T-cell (primary cell): ENCODE measurements around the gene RAB11FIP4. TPM values are rescaled to one million over a fixed set of nuclear protein-coding genes. Genes with fewer than 3 reads are reported as not detected.
A peak's percentile ranks its signal among the peaks of the same experiment; 100 is the strongest.
"Not testable (repeated sequence)": the region's sequence is repeated elsewhere in the genome, so short reads cannot be mapped to it uniquely, and the experiment has no call there.

ENCODE experiments used
- ATAC-seq, 4 experiments: fragments of 200-7000 bp in 3 of 4; fragments of 150-1000 bp in 1 of 4; cut with Tn5 transposase; replicated peaks in 1 of 4; 1 replicate in 3 of 4; 2 replicates in 1 of 4; pipeline ENCODE4 v1.10.0; 2021; ENCODE audit warnings: moderate library complexity in 3 of 4, mild to moderate bottlenecking in 2 of 4, moderate number of reproducible peaks in 1 of 4
- CTCF ChIA-PET, 2 donors: fragments of 300-600 bp; sonication (Branson Sonifier 250); formaldehyde crosslinking; loops; one replicate each; lab custom pipeline; 2022; ENCODE audit warnings: antibody characterized with exemption in 2 of 2; lab: Charles Lee
- POLR2A ChIA-PET, 2 donors: fragments of 300-600 bp; sonication (Branson Sonifier 250); formaldehyde crosslinking; loops; one replicate each; lab custom pipeline; 2022; ENCODE audit warnings: antibody characterized with exemption in 2 of 2; lab: Charles Lee
- DNase-seq, 35 experiments: peaks; one replicate each; pipeline versions ENCODE4 v3.0.0 to v3.0.0-alpha.2; 2013 to 2023
- H3K27ac ChIP-seq: one replicate; pipeline ENCODE4 v1.5.1; 2013; ENCODE audit warnings: low read length
- H3K27me3 ChIP-seq, 2 experiments: replicated peaks in 1 of 2; 1 replicate in 1 of 2; 2 replicates in 1 of 2; pipeline versions ENCODE4 v1.6.1 to v1.7.0; 2013; ENCODE audit warnings: low read length in 1 of 2, mixed read lengths in 1 of 2; ENCODE audit not compliant: control insufficient read depth in 2 of 2, insufficient read depth in 2 of 2; ENCODE audit errors: extremely low read depth in 1 of 2
- H3K36me3 ChIP-seq, 2 donors: 1 replicate in 1 of 2; 2 replicates in 1 of 2; pipeline versions ENCODE4 v1.6.1 to v1.7.0; 2013; ENCODE audit warnings: low read length in 1 of 2; ENCODE audit not compliant: control insufficient read depth in 2 of 2, insufficient read depth in 1 of 2; ENCODE audit errors: extremely low read depth in 1 of 2
- H3K4me1 ChIP-seq, 2 experiments: 1 replicate in 1 of 2; 2 replicates in 1 of 2; pipeline versions ENCODE4 v1.6.1 to v1.7.0; 2013; ENCODE audit warnings: low read length in 2 of 2, mixed read lengths in 1 of 2; ENCODE audit not compliant: insufficient read depth in 2 of 2, control insufficient read depth in 1 of 2; ENCODE audit errors: extremely low read depth in 1 of 2
- H3K4me3 ChIP-seq, 2 donors: 1 replicate in 1 of 2; 2 replicates in 1 of 2; pipeline versions ENCODE4 v1.5.1 to v1.7.0; 2013; ENCODE audit warnings: mild to moderate bottlenecking in 2 of 2, low read length in 1 of 2, moderate library complexity in 1 of 2; ENCODE audit not compliant: control insufficient read depth in 1 of 2; ENCODE audit errors: extremely low read depth in 1 of 2
- H3K9me3 ChIP-seq: 2 replicates; pipeline ENCODE4 v1.7.0; 2013
- H3K27ac Mint-ChIP-seq, 2 donors: one replicate each; pipeline ENCODE4 v1.8.0; 2020 to 2021; ENCODE audit warnings: mild to moderate bottlenecking in 2 of 2, mixed read lengths in 2 of 2
- H3K27me3 Mint-ChIP-seq, 2 donors: one replicate each; pipeline ENCODE4 v1.8.0; 2021 to 2022; ENCODE audit warnings: mixed read lengths in 2 of 2
- H3K36me3 Mint-ChIP-seq: one replicate; pipeline ENCODE4 v1.8.0; 2021; ENCODE audit warnings: mixed read lengths
- H3K4me1 Mint-ChIP-seq, 3 donors: one replicate each; pipeline ENCODE4 v1.8.0; 2020 to 2022; ENCODE audit warnings: mixed read lengths in 3 of 3, mild to moderate bottlenecking in 1 of 3
- H3K4me3 Mint-ChIP-seq, 3 donors: one replicate each; pipeline ENCODE4 v1.8.0; 2020 to 2022; ENCODE audit warnings: mild to moderate bottlenecking in 3 of 3, mixed read lengths in 3 of 3, moderate library complexity in 3 of 3
- H3K9me3 Mint-ChIP-seq, 3 donors: one replicate each; pipeline ENCODE4 v1.8.0; 2020 to 2022; ENCODE audit warnings: mixed read lengths in 3 of 3
- WGBS: methylation state at CpG from one replicate; pipeline ENCODE4 v1.1.5; 2013; ENCODE audit warnings: missing lambda C conversion rate; ENCODE audit not compliant: insufficient coverage; 5-methylcytosine and 5-hydroxymethylcytosine counted together
- total RNA-seq, 35 experiments: library from RNA in 6 of 35; stranded (reverse) in 6 of 35; fragments of 120-200 nt in 1 of 35; gene quantifications; one replicate each; pipeline versions ENCODE4 v1.2.1 to v1.2.4 and lab custom pipeline; 2013 to 2026

RAB11FIP4 gene, protein sequence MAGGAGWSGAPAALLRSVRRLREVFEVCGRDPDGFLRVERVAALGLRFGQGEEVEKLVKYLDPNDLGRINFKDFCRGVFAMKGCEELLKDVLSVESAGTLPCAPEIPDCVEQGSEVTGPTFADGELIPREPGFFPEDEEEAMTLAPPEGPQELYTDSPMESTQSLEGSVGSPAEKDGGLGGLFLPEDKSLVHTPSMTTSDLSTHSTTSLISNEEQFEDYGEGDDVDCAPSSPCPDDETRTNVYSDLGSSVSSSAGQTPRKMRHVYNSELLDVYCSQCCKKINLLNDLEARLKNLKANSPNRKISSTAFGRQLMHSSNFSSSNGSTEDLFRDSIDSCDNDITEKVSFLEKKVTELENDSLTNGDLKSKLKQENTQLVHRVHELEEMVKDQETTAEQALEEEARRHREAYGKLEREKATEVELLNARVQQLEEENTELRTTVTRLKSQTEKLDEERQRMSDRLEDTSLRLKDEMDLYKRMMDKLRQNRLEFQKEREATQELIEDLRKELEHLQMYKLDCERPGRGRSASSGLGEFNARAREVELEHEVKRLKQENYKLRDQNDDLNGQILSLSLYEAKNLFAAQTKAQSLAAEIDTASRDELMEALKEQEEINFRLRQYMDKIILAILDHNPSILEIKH
- total RNA-seq (10 to 100 TPM; 45.6 to 72.6 (median 50.1) TPM), total RNA-seq (lab: John Stamatoyannopoulos, UW) (23.6 to 207 (median 138) reads per million in 29 experiments)
- 35.9 TPM for total RNA-seq (2013)

DNA sequence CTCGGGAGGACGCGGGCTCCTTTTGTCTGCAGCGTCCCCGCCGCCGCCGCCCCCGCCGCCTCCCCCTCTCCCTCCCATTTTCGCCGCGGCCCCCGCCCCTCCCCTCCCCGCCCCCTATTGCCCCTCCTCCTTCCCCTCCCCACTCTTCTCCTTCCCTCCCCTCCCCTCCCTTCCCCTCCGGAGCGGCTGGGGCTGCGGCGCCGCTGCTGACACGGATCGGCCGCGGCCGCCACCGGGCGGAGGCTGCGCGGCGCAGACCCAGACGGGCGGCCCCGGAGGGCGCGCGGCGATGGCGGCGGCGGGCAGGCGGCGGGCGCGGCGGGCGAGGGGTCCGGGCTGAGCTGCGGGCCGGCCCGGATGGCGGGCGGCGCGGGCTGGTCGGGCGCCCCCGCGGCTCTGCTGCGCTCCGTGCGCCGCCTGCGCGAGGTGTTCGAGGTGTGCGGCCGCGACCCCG is at the start of gene RAB11FIP4:
RAB11FIP4 (plus strand) TSS at position 180 of the 454 bp plus-strand sequence; CDS start at position 358, 178 bp downstream.
- H3K36me3 Mint-ChIP-seq, result no peaks in the 10 kb centered on the region

DNA sequence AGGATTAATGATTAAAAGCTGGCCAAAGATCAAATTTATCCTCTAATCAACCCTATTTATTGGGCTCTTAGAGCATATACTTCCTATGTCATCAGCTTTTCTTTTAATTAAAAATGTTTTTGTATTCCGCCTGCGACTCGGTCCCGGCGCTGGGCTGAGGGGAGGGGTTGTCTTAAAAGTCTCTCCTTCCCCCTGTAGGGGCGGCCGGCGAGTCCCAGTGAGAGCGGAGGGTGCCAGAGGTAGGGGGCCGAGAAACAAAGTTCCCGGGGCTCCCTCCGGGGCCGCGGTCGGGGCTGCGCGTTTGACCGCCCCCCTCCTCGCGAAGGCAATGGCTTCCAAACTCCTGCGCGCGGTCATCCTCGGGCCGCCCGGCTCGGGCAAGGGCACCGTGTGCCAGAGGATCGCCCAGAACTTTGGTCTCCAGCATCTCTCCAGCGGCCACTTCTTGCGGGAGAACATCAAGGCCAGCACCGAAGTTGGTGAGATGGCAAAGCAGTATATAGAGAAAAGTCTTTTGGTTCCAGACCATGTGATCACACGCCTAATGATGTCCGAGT is 46.2 kb upstream of the RAB11FIP4 start:
- H3K9me3 Mint-ChIP-seq, H3K27ac ChIP-seq, H3K27ac Mint-ChIP-seq, H3K4me1 Mint-ChIP-seq, CTCF ChIA-PET, H3K4me3 Mint-ChIP-seq, H3K9me3 ChIP-seq, H3K4me1 ChIP-seq, H3K27me3 Mint-ChIP-seq, H3K27me3 ChIP-seq, ATAC-seq, H3K4me3 ChIP-seq, DNase-seq: not testable (repeated sequence)
- POLR2A ChIA-PET, result interaction anchor here in 1 of 2 donors (0.6 kb wide), 1 partner anchor 24 kb away, joined by 3 read pairs; no protein-coding TSS in a partner anchor
- peaks cover 41% of the 10 kb centered on the region for H3K36me3 Mint-ChIP-seq
- WGBS, result no CpG with 5 or more reads among the region's 34 CpGs
- H3K36me3 ChIP-seq, result peaks cover 0 to 13% of the 10 kb centered on the region in 2 donors

More for the DNA sequence above, at the start of gene RAB11FIP4:
- Mint-ChIP-seq H3K27me3 (peaks cover 37 to 54% of the 10 kb centered on the region in 2 donors), H3K9me3 (no peaks in the 10 kb centered on the region), H3K27ac (no peak within 1 kb of the TSS), H3K4me3 (peak within 1 kb of the TSS; percentile 64 to 79 (median 76)), H3K4me1 (peaks cover 11 to 18% (median 14%) of the 10 kb centered on the region in 3 donors)
- peaks cover 0 to 17% of the 10 kb centered on the region in 2 experiments for H3K4me1 ChIP-seq
- no peak within 1 kb of the TSS for H3K27ac ChIP-seq
- ChIA-PET CTCF (no interaction called here), POLR2A (no interaction called here)
- ATAC-seq, result peak; percentile 38 to 72 (median 64)
- under 1% methylated on average over 53 of the region's 69 CpGs for WGBS
- DNase-seq, result peak in 4 of 35 experiments; percentile 10 to 33 (median 16)
- peak within 1 kb of the TSS in 1 of 2 donors; percentile 58 for H3K4me3 ChIP-seq
- H3K9me3 ChIP-seq, result no peaks in the 10 kb centered on the region
- H3K36me3 ChIP-seq, result no peaks in the 10 kb centered on the region
- peaks cover 2 to 56% of the 10 kb centered on the region in 2 experiments for H3K27me3 ChIP-seq

DNA sequence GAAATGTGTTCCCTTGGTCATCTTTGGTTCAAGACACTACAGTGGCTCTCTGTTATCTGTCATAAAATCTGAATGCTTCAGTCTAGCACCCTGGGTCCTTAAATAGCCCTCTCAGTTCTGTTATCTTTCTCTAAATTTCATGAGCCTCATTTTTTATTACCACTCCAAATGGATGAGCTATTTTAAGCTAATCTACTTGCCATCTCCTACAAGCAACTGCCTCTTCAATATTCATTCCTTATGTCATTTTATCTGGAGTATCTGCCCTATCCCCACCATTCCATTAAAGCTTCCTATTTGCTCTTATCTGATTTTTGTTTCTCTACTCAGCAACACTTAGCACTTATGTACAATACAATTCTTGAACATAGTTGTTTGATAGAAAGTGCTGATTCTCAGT is 42.0 kb upstream of the RAB11FIP4 start:
- POLR2A ChIA-PET, result interaction anchor here in 1 of 2 donors (0.6 kb wide), 1 partner anchor 50 kb away, joined by 4 read pairs; no protein-coding TSS in a partner anchor
- Mint-ChIP-seq H3K36me3 (peaks cover 40% of the 10 kb centered on the region), H3K27ac (no peak overlapping the region)

DNA sequence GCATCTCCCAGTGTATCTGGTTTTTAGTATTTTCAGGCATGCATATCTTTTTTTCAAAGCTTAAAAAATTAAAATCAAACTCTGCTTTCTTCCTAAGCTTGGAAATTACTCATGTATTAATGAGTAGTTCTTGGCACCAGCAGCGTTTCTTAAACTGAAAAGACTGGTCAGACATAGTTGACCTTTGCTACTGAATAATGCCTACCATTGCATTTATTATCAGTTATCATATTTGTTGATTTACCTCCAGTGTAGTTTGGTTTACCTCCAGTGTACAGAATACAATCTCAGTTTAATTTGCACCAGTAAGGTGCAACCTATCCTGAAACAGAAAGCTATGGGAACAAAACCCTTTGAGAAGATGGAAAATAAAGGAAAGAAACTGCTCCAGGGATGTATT is 35.5 kb upstream of the RAB11FIP4 start:
- Histone ChIP-seq H3K4me1 (no peaks in the 10 kb centered on the region), H3K27me3 (no peaks in the 10 kb centered on the region), H3K4me3 (no peak overlapping the region), H3K27ac (no peak overlapping the region), H3K36me3 (peaks cover 9 to 46% of the 10 kb centered on the region in 2 donors), H3K9me3 (no peaks in the 10 kb centered on the region)
- peaks cover 66% of the 10 kb centered on the region for H3K36me3 Mint-ChIP-seq
- H3K4me1 Mint-ChIP-seq, result no peaks in the 10 kb centered on the region
- H3K27ac Mint-ChIP-seq, result no peak overlapping the region
- POLR2A ChIA-PET, result no interaction called here
- no peaks in the 10 kb centered on the region for H3K27me3 Mint-ChIP-seq
- ATAC-seq (no peak), DNase-seq (no peak)
- no peaks in the 10 kb centered on the region for H3K9me3 Mint-ChIP-seq
- CTCF ChIA-PET, result no interaction called here
- no CpG with 5 or more reads among the region's 1 CpG for WGBS
- H3K4me3 Mint-ChIP-seq, result no peak overlapping the region

More for the DNA sequence above, 42.0 kb upstream of the RAB11FIP4 start:
- H3K4me1 ChIP-seq, result no peaks in the 10 kb centered on the region
- no peak overlapping the region for H3K4me3 Mint-ChIP-seq
- H3K9me3 ChIP-seq, result no peaks in the 10 kb centered on the region
- H3K27ac ChIP-seq, result no peak overlapping the region
- CTCF ChIA-PET, result no interaction called here
- no peak overlapping the region for H3K4me3 ChIP-seq
- peaks cover 0 to 6% (median 0%) of the 10 kb centered on the region in 3 donors for H3K4me1 Mint-ChIP-seq
- H3K27me3 ChIP-seq, result no peaks in the 10 kb centered on the region
- H3K36me3 ChIP-seq, result peaks cover 9 to 15% of the 10 kb centered on the region in 2 donors
- H3K27me3 Mint-ChIP-seq, result no peaks in the 10 kb centered on the region
- no peaks in the 10 kb centered on the region for H3K9me3 Mint-ChIP-seq
- DNase-seq (no peak), ATAC-seq (no peak)

DNA sequence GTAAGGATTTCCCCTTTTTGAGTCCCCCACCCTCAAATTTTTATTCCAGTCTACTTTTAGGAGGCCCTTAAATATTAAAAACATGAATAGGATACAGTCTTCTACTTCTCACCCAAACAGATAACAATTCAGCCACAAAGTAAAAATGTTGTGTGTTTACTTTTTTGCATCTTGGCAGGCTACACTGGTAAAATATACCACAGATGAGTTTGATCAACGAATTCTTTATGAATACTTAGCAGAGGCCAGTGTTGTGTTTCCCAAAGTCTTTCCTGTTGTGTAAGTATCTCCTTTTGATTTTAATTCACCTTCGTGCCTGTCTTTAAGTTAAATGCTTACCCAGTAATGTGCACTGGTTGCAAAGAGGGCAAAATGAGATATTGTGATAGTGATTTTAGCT is 34.4 kb upstream of the RAB11FIP4 start:
- H3K36me3 ChIP-seq, result peaks cover 9 to 46% of the 10 kb centered on the region in 2 donors
- Mint-ChIP-seq H3K27me3 (no peaks in the 10 kb centered on the region), H3K27ac (no peak overlapping the region), H3K36me3 (peaks cover 70% of the 10 kb centered on the region), H3K4me1 (no peaks in the 10 kb centered on the region), H3K4me3 (no peak overlapping the region), H3K9me3 (no peaks in the 10 kb centered on the region)
- H3K27ac ChIP-seq, result no peak overlapping the region
- CTCF ChIA-PET, result interaction anchor here in 1 of 2 donors (0.6 kb wide), 1 partner anchor 402 kb away, joined by 4 read pairs; no protein-coding TSS in a partner anchor
- no peaks in the 10 kb centered on the region for H3K4me1 ChIP-seq
- H3K27me3 ChIP-seq, result no peaks in the 10 kb centered on the region
- DNase-seq (no peak), ATAC-seq (no peak)
- H3K4me3 ChIP-seq, result no peak overlapping the region
- H3K9me3 ChIP-seq, result no peaks in the 10 kb centered on the region
- WGBS, result 100% methylated on average over 2 of the region's 2 CpGs
- POLR2A ChIA-PET, result no interaction called here

DNA sequence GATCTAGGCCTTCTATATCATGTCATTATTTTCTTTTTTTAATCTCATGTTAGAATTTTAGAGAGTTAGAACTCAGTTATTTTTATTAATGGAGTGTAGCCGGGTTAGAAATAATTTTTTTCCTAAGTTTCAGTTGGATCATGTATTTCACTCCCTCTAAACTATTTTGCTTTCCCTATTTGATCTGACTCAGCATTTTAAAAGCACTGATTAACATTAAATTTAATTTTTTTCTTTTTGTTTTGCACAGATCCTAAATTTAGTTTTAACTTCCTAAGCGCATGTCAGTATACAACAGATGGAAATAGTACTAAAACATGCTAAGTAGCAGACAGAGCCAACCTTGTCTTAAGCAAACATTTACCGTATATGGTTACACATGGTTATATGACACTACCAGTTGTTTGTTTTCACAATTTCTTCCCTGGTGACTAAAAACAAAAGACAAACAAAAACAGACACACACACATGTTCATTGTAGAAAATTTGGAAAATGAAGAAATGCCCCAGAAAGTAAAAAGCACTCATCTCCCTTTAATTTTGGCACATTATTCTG is 33.6 kb upstream of the RAB11FIP4 start:
- H3K9me3 Mint-ChIP-seq, result no peaks in the 10 kb centered on the region
- DNase-seq, result no peak
- Histone ChIP-seq H3K27me3 (no peaks in the 10 kb centered on the region), H3K4me1 (no peaks in the 10 kb centered on the region), H3K36me3 (peaks cover 4 to 45% of the 10 kb centered on the region in 2 donors), H3K9me3 (no peaks in the 10 kb centered on the region), H3K27ac (no peak overlapping the region), H3K4me3 (no peak overlapping the region)
- H3K36me3 Mint-ChIP-seq, result peaks cover 70% of the 10 kb centered on the region
- H3K4me1 Mint-ChIP-seq, result no peaks in the 10 kb centered on the region
- no peaks in the 10 kb centered on the region for H3K27me3 Mint-ChIP-seq
- no CpG with 5 or more reads among the region's 3 CpGs for WGBS
- CTCF ChIA-PET, result no interaction called here
- ATAC-seq, result no peak
- H3K4me3 Mint-ChIP-seq, result no peak overlapping the region
- no peak overlapping the region for H3K27ac Mint-ChIP-seq
- POLR2A ChIA-PET, result no interaction called here
